Keratinocyte (primary cell): ENCODE data around the gene KLHL6.

Experiments used
- EZH2 ChIP-seq: IDR thresholded peaks from one replicate; pipeline ENCODE4 v1.6.1; 2012; ENCODE audit warnings: inconsistent platforms, mild to moderate bottlenecking, low read length, moderate library complexity
- TF ChIP-seq, protein P1 (sequence below), 3 experiments: IDR thresholded peaks in 1 of 3; conservative IDR thresholded peaks in 1 of 3; optimal IDR thresholded peaks in 1 of 3; 2 replicates in 2 of 3; 3 replicates in 1 of 3; pipeline versions ENCODE3 to v1.5.1; 2011; ENCODE audit warnings: low read length in 3 of 3, mild to moderate bottlenecking in 3 of 3, moderate library complexity in 2 of 3, control low read depth in 1 of 3, inconsistent platforms in 1 of 3; ENCODE audit not compliant: insufficient read depth in 2 of 3; ENCODE audit errors: extremely low read depth in 1 of 3

DNA sequence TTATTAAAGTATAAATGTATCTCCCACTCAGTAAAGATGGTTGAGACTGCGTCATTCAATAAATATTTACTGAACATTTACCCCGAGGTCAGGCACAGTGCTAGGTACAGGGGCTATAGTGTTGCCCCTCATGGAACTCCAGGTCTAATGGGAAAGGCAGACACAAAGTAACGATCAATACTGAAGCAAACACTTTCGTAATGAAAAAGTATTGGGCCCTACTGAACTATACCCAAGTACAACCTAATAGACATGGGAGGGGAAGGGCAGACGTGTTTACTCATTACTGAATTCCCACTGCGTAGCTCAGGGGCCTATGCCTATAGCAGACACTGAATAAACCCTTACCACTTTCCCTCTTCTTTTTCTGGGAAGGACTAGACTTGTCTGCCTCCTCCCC lies 56.9 kb downstream of the KLHL6 start:
- TF ChIP-seq, protein P1, sequence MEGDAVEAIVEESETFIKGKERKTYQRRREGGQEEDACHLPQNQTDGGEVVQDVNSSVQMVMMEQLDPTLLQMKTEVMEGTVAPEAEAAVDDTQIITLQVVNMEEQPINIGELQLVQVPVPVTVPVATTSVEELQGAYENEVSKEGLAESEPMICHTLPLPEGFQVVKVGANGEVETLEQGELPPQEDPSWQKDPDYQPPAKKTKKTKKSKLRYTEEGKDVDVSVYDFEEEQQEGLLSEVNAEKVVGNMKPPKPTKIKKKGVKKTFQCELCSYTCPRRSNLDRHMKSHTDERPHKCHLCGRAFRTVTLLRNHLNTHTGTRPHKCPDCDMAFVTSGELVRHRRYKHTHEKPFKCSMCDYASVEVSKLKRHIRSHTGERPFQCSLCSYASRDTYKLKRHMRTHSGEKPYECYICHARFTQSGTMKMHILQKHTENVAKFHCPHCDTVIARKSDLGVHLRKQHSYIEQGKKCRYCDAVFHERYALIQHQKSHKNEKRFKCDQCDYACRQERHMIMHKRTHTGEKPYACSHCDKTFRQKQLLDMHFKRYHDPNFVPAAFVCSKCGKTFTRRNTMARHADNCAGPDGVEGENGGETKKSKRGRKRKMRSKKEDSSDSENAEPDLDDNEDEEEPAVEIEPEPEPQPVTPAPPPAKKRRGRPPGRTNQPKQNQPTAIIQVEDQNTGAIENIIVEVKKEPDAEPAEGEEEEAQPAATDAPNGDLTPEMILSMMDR (optimal IDR thresholded peaks at IDR 0.05 in 1 of 3, IDR thresholded peaks at IDR 0.05 in 1 of 3, conservative IDR thresholded peaks at IDR 0.05 in 1 of 3; ENCODE audit: extremely low read depth in 1 of 3, insufficient read depth in 2 of 3, low read length in 3 of 3): no peak
- no peak for TF ChIP-seq EZH2
